Vagina (tissue), 2 donors: ENCODE measurements around the gene RPS6KA5. TPM values are rescaled to one million over a fixed set of nuclear protein-coding genes. Genes with fewer than 3 reads are reported as not detected.
"Not testable (repeated sequence)": the region's sequence is repeated elsewhere in the genome, so short reads cannot be mapped to it uniquely, and the experiment has no call there.

ENCODE experiments used
- DNase-seq, 2 donors: peaks; one replicate each; pipeline ENCODE4 v3.0.0-alpha.2; 2017; ENCODE audit errors: extremely low spot score in 2 of 2
- H3K27ac ChIP-seq: fragments of 200-600 bp; sonication (generic); one replicate; pipeline ENCODE4 v1.5.1; 2019
- H3K27me3 ChIP-seq: fragments of 200-600 bp; sonication (generic); one replicate; pipeline ENCODE4 v1.5.1; 2019
- H3K36me3 ChIP-seq, 2 donors: fragments of 200-600 bp; sonication (generic); one replicate each; pipeline ENCODE4 v1.5.1; 2017 to 2019
- H3K4me1 ChIP-seq: fragments of 200-600 bp; sonication (generic); one replicate; pipeline ENCODE4 v1.5.1; 2019
- H3K4me3 ChIP-seq, 2 donors: fragments of 200-600 bp; sonication (generic); 1 replicate in 1 of 2; 2 replicates in 1 of 2; pipeline ENCODE4 v1.5.1; 2016 to 2019
- H3K9me3 ChIP-seq: fragments of 200-600 bp; sonication (generic); one replicate; pipeline ENCODE4 v1.5.1; 2019
- CTCF ChIP-seq, 3 experiments: fragments of 450-650 bp in 2 of 3; fragments of 200-600 bp in 1 of 3; sonication (generic) in 1 of 3; IDR thresholded peaks; one replicate each; pipeline ENCODE4 v1.5.1; 2017 to 2019; ENCODE audit warnings: antibody characterized with exemption in 3 of 3, mild to moderate bottlenecking in 2 of 3, moderate library complexity in 2 of 3
- POLR2A ChIP-seq, 2 donors: fragments of 450-650 bp; IDR thresholded peaks; one replicate each; pipeline ENCODE4 v1.6.1; 2017; ENCODE audit warnings: antibody characterized with exemption in 2 of 2, mild to moderate bottlenecking in 2 of 2, moderate library complexity in 2 of 2
- POLR2AphosphoS5 ChIP-seq, 2 donors: sonication (generic); formaldehyde crosslinking; IDR thresholded peaks; one replicate each; pipeline ENCODE4 v1.9.0; 2017; ENCODE audit warnings: antibody characterized with exemption in 2 of 2, mild to moderate bottlenecking in 2 of 2, low read depth in 1 of 2; ENCODE audit not compliant: insufficient read depth in 1 of 2
- intact Hi-C: fragments of 100-400 bp; cut with DNase I; formaldehyde crosslinking; loops from one replicate; pipeline ENCODE4 v1.15.1; 2023
- total RNA-seq: library from RNA; depleted of rRNA; stranded (reverse); fragments of >200 nt; gene quantifications from one replicate; pipeline ENCODE4 v1.2.3, GENCODE V29; 2016

RPS6KA5 gene
- total RNA-seq, 1 donor from 2014 or later, result 5.2 TPM

GRCh38 chr14:91089958-91090535 lies 29.6 kb upstream of the RPS6KA5 start:
- Histone ChIP-seq H3K27ac (no peak overlapping the region), H3K27me3 (no peaks in the 10 kb centered on the region), H3K4me3 (no peak overlapping the region), H3K4me1 (peaks cover 11% of the 10 kb centered on the region), H3K36me3 (no peaks in the 10 kb centered on the region), H3K9me3 (no peaks in the 10 kb centered on the region)
- no peak for DNase-seq
- TF ChIP-seq CTCF (IDR thresholded peaks at IDR 0.05) (no peak), POLR2AphosphoS5 (IDR thresholded peaks at IDR 0.05; ENCODE audit: insufficient read depth in 1 of 2, low read depth in 1 of 2) (no peak), POLR2A (IDR thresholded peaks at IDR 0.05) (no peak)
- intact Hi-C loops, result no loop called here

- intact Hi-C loops, result no loop called here
- no peak overlapping the region for H3K4me3 ChIP-seq
- no peak for DNase-seq
- H3K9me3 ChIP-seq, result no peaks in the 10 kb centered on the region
- no peaks in the 10 kb centered on the region for H3K27me3 ChIP-seq
- no peaks in the 10 kb centered on the region for H3K36me3 ChIP-seq
- H3K27ac ChIP-seq, result no peak overlapping the region
- H3K4me1 ChIP-seq, result peaks cover 11% of the 10 kb centered on the region
- TF ChIP-seq CTCF (IDR thresholded peaks at IDR 0.05) (no peak), POLR2A (IDR thresholded peaks at IDR 0.05) (no peak), POLR2AphosphoS5 (IDR thresholded peaks at IDR 0.05; ENCODE audit: insufficient read depth in 1 of 2, low read depth in 1 of 2) (no peak)
These were observed 28.3 kb upstream of the RPS6KA5 start for GRCh38 chr14:91088585-91089235.

GRCh38 chr14:91087470-91087869 lies 27.0 kb upstream of the RPS6KA5 start:
- H3K9me3 ChIP-seq, H3K27me3 ChIP-seq, H3K27ac ChIP-seq, intact Hi-C loops, DNase-seq, H3K36me3 ChIP-seq, H3K4me3 ChIP-seq: not testable (repeated sequence)
- peaks cover 11% of the 10 kb centered on the region for H3K4me1 ChIP-seq
- TF ChIP-seq POLR2AphosphoS5 (IDR thresholded peaks at IDR 0.05; ENCODE audit: insufficient read depth in 1 of 2, low read depth in 1 of 2), result peak in 1 of 2 donors; percentile 79

GRCh38 chr14:91084516-91084915 lies 24.1 kb upstream of the RPS6KA5 start:
- no peaks in the 10 kb centered on the region for H3K9me3 ChIP-seq
- no peak overlapping the region for H3K4me3 ChIP-seq
- intact Hi-C loops, result no loop called here
- no peaks in the 10 kb centered on the region for H3K36me3 ChIP-seq
- TF ChIP-seq POLR2A (IDR thresholded peaks at IDR 0.05), result no peak
- TF ChIP-seq CTCF (IDR thresholded peaks at IDR 0.05), result no peak
- TF ChIP-seq POLR2AphosphoS5 (IDR thresholded peaks at IDR 0.05; ENCODE audit: insufficient read depth in 1 of 2, low read depth in 1 of 2), result no peak
- no peak for DNase-seq
- H3K27ac ChIP-seq, result no peak overlapping the region
- H3K27me3 ChIP-seq, result no peaks in the 10 kb centered on the region
- peaks cover 11% of the 10 kb centered on the region for H3K4me1 ChIP-seq

GRCh38 chr14:91082282-91082681 lies 21.8 kb upstream of the RPS6KA5 start:
- Histone ChIP-seq H3K9me3 (no peaks in the 10 kb centered on the region), H3K27me3 (no peaks in the 10 kb centered on the region), H3K36me3 (no peaks in the 10 kb centered on the region), H3K4me1 (peaks cover 5% of the 10 kb centered on the region), H3K4me3 (no peak overlapping the region), H3K27ac (no peak overlapping the region)
- TF ChIP-seq CTCF (IDR thresholded peaks at IDR 0.05) (no peak), POLR2AphosphoS5 (IDR thresholded peaks at IDR 0.05; ENCODE audit: insufficient read depth in 1 of 2, low read depth in 1 of 2) (no peak), POLR2A (IDR thresholded peaks at IDR 0.05) (no peak)
- no peak for DNase-seq
- intact Hi-C loops, result no loop called here
